ENCODE measurements around the gene RNF169.

The RNF169 gene, protein sequence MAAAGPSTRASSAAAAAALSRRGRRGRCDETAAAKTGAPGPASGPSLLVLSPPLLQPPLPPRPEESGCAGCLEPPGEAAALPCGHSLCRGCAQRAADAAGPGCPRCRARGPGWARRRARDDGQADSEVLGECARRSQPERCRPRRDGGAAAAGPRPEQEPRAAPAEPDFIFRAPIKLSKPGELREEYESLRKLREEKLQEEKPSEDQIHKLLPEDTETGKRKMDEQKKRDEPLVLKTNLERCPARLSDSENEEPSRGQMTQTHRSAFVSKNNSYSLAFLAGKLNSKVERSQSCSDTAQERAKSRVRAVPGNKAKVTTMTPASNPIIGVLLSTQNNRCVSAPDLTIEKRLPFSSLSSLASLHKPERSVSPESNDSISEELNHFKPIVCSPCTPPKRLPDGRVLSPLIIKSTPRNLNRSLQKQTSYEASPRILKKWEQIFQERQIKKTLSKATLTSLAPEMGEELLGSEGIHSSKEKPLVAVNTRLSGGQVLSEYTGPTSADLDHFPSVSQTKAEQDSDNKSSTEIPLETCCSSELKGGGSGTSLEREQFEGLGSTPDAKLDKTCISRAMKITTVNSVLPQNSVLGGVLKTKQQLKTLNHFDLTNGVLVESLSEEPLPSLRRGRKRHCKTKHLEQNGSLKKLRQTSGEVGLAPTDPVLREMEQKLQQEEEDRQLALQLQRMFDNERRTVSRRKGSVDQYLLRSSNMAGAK

DNA sequence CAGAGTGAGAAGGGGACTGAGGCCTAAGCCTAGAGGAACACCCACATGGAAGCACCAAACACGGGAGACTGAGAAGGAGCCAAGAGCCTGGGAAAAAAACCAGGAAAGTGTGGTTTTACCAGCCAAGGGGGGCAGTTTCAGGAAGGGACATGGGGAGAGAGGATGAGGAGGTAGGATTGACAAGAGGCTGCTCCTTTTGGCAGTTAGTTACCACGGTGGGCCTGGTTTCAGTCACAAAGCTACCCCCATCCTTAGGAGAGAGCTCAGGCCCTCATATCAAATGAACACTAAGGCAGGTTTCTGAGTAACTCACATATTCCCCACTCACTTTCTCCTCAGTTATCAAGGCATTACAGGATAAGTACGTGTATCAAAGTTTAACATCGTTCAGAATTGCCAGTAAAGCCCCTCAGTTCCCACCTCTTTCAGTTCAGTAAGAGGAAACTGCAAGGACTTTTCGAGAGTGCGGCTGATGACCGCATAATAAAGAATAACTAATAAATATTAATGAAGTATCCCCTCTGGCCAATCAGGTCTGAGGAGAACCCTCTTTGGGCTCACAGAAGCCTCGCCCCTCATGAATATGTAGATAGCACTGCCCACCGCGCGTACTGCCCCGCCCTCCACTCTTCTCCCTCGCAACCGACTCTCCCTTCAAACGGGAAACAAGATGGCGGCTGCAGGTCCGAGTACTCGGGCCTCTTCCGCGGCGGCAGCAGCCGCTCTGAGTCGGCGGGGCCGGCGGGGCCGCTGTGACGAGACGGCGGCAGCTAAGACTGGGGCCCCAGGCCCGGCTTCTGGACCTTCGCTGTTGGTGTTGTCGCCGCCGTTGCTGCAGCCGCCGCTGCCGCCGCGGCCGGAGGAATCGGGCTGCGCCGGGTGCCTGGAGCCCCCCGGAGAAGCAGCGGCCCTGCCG lies at the start of gene RNF169:
RNF169 (plus strand) TSS at position 639 of the 916 bp plus-strand sequence; CDS start at position 671, 32 bp downstream.
- peak; percentile 98 for DNase-seq (ENCODE audit: low spot score)

DNA sequence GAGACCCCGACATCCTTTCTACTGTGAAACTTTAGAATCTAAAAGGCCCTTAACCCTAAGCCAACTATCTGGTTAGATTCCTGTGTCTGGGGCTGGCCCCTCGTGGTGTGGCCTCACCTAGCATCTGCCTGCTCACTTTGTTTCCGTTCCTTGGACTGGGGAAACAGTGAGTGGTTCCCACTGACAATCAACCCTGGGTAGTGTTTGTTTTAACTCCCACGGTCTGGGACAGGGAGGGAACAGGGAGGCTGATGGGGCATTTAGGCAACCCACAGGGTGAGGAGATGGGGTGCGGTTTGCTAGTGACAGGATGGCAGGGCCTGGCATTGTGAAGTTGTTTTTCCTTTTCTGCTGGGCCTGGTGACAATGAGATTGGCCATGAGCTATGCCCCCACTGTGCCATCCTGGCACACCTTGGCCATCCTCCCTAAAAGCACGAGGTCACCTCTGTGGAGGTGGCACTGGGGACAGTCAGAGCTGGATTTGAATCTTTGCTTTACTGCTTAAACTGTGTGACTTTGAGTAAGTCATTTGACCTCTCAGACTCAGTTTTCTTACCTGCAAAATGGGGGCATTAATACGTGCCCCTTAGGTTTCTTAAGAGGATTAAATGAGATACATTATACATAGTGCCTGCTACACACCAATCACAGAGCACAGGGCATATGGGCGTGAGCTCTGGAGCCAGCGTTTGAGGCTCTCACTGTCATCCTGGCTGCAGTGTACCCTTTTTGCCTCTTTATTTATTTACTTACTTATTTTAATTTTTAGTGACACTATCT lies 48.8 kb upstream of the RNF169 start:
- DNase-seq (ENCODE audit: low spot score): no peak

DNA sequence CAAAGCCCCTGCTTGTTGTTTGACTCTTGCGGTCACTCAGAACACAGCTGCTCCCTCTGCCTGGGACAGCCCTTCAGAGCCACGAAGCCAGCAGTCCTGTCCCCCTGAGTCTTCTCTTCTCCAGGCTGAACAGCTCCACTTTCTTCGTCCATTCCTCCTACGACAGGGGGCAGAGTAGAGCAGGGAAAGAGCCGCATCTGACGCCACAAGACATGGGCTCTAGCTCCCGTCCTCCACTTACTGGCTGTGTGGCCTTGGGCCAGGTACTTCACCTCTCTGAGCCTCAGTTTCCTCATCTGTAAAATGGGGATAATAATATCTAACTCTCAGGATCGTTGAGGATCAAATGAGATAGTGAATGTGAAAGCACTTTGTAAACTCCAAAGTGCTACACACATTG lies 47.3 kb upstream of the RNF169 start:
- DNase-seq (ENCODE audit: low spot score): peak; percentile 52

DNA sequence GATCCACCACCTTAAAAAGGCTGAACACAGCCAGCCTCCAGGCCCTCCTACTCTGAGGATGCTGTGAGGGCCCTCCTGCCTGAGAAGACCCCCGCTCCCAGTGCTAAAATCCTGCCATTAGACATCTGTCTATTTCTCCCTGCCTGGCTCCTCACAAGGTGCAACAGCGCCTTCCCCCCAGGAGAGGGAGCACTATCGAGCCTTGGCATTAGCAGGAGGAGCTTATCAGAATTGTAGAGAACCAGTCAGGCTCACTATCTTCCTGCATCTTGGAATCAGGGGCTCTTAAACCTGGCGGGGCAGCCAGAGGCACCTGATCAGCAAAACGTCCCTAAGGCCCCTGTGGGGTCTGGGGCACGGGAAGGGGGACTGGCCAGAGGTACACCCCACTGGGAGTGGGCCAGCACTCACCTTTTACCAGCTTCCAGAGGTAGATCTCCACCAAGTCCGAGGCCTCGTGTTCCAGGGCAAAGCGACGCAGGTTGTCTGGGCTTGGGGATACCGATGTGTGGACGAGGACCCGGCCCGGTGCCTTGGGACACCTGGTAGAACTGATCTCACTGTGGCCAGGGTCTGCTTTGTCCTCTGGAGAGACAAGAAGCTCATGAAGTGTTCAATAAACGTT lies 46.2 kb upstream of the RNF169 start:
- DNase-seq (ENCODE audit: low spot score): peak; percentile 83

DNA sequence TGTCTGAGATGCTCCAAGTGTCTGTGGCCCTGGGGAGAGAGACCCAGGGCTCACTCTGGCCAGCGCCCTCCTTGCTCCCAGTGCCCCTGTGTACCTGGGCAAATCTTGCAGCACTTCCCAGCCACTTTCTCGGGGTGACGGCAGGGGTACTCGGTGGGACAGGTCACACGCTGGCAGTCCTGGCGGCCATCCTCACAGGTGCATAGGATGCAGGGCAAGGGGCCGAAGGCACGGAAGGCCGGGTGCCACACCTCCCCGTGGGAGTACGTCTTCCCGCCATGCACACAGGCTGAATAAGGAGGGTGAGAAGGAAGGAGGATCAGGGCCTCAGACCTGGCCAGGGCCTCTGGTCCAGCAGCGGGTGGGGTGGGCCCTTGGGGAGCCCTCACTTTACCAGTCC lies 45.4 kb upstream of the RNF169 start:
- no peak for DNase-seq (ENCODE audit: low spot score)

DNA sequence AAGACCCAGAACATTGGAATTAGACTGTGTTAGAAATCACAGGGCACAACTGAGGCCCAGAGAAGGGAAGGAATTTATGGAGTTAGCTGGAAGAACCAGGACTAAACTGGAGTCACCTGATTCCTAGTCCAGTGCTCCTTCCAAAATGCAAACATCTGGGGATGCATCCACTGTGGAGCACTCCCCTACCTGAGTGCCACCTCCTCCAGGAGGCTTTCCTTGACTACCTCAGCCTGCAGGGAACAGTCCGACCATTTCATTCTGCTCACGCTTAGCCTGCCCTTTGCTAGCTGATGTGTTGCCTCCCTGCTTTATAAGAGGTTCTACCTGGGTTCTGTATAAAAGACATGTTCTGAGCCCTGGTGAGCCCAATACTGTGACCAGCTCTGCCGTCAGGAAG lies 41.5 kb upstream of the RNF169 start:
- DNase-seq (ENCODE audit: low spot score): no peak

DNA sequence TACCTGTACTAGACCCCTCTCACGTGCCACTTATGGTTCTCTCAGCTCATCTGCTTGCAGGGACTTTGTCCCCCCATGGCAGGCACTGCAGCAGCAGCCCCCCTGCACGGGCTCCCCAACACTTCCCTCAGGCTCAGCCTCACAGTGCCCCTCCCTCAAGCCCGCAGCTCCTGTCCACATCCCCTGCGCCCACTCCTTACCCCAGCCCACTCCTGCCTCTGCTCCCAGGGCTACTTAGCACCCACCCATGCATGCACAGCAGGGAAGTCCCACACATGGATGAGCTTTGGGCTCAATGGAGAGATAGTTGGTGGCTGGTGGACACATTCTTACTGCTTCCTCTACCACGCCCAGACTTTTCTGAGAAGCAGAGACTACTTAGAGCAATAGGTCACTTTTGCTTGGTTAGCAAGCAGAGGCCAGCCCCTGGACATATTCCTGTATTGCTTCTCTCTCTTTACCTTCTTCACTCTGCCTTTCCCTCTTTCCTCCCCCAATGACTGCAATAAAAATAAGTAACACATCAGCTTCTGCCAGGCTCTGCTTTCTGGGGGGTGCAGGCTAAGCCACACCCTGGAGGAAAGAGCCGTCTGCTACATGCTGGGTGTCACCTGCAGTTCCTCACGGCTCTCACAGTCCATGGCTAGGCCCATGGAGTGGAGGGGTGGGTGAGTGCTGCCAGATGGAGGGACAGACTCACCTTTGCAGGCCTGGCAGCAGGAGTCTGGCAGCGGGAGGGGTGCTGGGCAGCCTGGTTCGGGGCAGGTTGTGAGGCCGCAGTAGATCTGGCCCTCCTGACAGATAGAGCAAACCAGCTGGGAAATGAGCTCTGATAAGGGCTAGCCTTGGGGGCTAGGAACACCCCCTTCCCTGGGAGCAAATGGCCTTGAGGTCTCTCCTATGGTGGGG lies 40.8 kb upstream of the RNF169 start:
- DNase-seq (ENCODE audit: low spot score): no peak

DNA sequence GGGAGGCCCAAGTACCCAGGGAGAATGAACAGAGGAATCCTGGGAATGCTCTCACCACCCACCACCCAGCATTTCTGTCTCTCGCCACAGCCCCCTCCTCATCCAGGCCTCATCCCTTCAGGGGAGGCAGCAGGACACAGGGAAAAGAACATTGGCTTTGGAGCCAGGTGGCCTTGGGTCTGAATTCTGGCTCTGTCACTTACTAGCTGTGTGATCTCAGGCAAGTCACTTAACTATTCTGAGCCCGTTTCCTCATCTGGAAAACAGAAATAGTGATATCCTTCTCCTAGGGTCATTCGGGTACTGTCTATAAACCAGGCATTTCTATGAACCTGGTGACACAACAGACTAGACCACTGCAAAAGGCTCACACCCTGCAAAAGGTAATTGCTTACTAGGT lies 39.5 kb upstream of the RNF169 start:
- no peak for DNase-seq (ENCODE audit: low spot score)

DNA sequence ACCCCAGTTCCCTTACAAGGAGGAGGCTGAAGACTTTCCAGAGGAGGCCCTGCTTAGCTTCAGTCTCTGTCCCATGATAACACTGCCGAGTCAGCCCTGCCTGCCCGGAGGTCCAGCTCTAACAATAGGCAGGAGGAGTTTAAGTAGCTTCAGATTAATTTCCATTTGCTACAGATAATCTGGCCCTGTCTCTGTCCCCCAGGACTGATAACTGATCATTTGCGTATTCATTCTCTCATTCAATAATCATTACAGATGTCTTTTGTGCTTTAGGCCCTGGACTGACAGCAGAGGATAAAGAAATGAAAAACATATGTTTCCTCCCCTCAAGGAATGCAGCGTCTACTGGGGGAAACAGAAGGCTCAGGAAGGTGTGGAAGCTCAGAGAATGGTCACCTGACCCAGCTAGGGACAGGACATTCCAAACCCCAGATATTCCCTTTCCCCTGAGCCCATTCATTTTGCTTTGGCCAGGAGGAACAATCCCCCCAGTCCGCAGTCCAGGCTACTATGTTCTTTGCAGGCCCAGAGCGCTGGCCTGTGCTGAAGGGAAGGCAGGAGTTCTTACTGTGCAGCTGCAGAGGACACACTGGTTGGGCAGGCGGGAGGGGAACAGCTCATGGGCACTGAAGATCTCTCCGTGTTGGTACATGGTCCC lies 38.2 kb upstream of the RNF169 start:
- DNase-seq (ENCODE audit: low spot score): no peak

DNA sequence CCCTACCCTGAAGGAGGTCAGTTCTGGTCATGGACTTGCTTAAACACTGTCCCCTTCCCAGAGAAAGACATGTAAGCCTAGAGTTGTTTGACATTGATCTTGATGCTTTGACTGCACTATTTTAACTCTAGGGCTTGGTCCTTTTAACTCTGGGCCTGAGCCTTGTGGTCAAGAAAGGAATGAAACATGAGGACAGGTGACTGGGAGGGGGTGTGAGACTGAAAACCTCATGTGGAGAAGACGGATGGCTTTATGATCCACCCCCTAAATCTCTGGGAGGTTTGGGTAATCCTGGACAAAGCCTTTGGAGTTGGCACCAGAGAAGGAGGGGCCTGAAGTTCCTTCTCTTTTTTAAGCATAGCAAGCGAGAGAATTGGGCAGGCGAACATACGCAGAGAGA lies 35.0 kb upstream of the RNF169 start:
- DNase-seq (ENCODE audit: low spot score): no peak

DNA sequence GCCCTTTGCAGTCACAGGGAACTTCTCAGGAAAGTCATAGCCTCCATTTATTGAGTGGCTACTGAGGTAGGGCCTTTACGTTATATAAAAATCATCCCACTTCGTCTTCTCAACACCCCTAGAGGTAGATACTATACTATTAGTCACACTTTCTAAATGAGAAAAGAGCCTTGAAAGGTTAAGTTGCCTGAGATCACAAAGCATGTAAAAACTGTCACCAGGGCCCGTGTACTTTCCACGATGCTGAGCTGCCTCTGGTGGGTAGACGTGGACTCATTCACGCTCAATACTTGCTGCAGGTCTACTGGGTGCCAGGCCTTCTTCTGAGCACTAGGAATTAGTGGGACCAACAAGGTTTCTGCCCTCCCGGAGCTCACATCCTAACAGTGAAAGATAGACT lies 33.7 kb upstream of the RNF169 start:
- DNase-seq (ENCODE audit: low spot score): no peak

DNA sequence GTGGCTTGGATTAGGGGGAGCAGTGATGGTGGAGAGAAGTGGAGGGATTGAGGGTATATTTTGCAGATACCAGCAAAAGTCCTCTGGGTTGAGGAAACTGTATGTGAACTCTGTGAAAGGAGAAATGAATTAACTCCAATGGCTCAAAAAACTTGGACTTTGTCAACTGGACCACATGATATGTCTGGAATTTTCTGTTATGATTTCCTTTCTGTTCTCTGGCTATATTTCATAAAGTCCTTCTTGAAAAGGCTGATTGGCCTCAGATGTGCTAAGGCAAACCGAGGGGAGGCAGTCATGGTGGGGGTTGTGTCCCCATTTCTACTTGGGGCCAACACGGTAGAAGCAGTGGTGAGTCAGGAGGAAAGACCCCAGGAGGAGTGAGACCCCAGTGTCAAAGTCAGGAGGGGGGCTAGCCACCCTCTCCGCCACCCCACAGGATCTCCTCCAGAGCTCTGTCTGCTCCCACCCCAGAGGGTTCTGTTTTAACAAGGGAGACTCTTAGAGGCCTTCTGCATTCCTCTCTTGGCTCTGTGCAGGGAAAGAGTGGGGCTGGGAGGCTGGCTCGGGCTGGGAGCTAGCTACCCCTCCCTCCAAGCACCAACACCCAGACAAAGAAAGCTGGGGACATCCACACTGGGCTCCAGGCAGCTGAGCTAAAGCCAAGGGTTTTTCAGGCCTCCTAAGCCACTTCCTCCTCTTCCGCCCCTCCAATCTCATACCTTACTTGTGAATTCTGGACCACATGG lies 31.3 kb upstream of the RNF169 start:
- DNase-seq (ENCODE audit: low spot score): no peak

DNA sequence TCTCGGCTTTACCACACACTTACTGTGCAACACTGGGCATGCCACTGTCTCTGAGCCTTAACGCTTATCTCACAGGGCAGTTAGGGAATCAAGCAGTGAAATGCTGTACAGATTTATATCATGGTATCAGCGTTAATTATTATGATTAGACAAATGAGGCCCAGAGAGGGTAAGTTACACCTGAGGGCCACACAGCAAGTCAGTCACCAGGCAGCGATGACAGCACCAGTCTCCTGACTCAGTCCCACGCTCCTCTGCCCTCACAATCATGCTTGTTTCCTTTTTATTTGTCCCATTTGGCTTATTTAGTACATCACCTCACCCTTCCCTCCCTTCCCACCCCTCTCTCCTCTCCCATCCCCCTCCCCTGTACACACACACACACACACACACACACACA lies 29.6 kb upstream of the RNF169 start:
- no peak for DNase-seq (ENCODE audit: low spot score)

DNA sequence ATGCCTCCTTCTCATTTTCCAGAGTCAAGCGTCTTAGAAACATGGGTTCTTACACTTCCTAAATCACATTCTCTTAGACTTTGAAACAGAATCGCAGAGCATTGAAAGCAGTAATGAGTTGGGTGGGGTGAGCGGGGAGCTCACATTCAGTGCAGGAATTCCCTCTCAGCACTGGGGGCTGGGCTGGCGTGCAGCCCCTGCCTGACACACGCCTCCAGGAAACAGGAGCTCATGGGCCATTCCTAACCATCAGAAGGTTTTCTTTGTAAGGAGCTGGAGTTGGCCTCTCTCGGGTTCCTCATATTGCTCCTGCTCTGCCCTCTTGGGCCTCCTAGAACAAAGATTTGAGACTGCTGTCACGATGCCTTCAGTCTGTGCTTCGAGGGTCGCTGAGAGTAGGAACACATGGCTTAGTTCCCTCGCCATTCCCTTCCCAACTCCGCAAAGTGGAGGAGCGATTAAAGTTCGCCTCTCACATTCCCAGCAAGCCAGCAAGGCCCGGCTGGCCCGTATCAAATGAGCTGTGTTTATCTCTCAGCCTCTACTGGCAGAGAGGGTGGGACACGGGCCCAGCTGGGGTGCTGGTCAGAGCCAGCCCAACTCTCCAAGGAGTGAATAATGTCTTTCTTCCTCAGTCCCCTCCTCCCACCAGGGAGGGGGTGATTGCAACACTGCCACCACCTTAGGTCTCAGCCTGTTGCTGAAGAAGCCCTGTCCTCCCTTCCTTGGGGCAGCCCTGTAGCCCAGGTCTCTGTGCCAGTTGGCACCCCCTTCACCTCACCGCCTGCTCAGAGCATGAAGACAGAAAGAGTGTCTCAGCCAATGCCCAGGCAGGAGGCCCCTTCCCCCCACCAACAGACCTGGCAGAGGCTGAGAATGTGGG lies 27.8 kb upstream of the RNF169 start:
- no peak for DNase-seq (ENCODE audit: low spot score)

DNA sequence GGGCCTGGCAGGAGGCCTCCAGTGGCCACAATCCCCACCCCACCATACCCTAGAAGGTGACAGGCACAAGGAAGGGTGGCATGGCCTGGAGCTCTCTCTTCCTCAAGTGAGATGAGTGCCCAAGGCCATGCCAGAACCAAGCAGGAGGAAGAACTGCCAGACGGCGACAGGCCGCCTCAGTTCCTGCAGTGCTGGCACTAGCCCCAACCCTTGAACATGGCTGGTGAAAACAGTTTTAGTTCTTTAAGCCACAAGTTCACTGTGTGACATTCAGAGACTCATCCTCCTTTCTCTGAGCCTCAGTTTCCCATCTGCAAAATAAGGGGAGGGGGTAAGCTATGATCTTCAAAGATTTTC lies 27.2 kb upstream of the RNF169 start:
- no peak for DNase-seq (ENCODE audit: low spot score)

DNA sequence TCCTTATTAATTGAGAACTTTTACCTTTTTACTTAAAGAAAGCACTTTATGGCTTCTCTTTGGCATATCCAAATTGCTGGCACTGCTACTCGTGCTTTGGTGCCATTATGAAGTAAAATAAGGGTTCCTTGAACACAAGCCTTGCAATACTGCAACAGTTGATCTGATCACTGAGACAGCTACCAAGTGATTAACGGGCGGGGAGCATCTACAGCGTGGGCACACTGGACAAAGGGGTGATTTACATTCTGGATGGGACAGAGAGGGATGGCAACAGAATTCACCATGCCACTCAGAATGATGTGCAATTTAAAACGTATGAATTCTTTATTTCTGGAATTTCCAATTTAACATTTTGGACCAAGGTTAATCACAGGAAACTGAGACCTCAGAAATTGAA lies 25.1 kb upstream of the RNF169 start:
- DNase-seq (ENCODE audit: low spot score): no peak

DNA sequence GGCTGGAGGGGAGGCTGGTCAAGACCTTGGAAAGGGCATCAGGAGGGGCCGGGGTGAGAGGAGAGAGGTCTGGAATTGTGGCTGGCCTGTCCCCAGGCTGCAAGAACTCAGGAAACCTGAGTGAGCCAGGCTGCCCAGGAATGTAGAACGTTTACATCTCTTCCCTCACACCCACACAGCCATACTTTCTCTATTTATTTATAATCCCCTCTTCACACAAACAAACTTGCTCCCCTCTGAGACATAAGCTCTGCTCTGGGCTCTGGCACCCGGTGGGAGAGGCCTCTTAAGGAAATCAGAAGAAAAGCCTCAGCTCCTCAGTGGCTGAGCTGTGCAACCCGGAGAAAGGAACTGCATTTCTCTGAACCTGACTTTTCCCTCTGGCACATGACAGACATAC lies 22.9 kb upstream of the RNF169 start:
- DNase-seq (ENCODE audit: low spot score): no peak
